Measurements from ENCODE around the gene FBXL7.

Gene FBXL7

DNA sequence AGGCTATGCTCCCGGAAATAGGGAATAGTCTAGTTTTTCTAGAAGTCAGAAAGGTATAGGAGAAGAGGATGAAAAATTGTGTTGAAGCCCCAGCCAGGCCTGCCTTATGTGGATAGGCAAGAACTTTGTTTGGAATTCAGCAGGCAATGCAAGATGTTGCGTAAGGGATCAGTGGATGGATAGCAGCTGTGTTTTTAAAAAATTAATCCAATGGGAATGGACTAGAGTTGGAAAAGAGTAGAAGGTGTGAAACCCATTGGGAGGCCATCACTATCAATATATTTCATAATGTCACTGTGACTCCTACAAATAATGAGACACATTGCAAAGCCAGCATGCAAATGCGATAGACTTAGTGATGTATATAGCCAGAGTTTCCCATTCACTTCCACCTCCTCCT lies 397.7 kb downstream of the FBXL7 start:
- TF ChIP-seq ARNTL (CRISPR knock-in tag; IDR thresholded peaks at IDR 0.05; ENCODE audit: borderline replicate concordance, low read depth) (no peak), TCF4 (CRISPR knock-in tag; IDR thresholded peaks at IDR 0.05; ENCODE audit: borderline replicate concordance) (no peak), ZFP30 (CRISPR knock-in tag; IDR thresholded peaks at IDR 0.05) (no peak), ZNF70 (CRISPR knock-in tag; IDR thresholded peaks at IDR 0.05) (no peak)
- TF ChIP-seq, protein P1, sequence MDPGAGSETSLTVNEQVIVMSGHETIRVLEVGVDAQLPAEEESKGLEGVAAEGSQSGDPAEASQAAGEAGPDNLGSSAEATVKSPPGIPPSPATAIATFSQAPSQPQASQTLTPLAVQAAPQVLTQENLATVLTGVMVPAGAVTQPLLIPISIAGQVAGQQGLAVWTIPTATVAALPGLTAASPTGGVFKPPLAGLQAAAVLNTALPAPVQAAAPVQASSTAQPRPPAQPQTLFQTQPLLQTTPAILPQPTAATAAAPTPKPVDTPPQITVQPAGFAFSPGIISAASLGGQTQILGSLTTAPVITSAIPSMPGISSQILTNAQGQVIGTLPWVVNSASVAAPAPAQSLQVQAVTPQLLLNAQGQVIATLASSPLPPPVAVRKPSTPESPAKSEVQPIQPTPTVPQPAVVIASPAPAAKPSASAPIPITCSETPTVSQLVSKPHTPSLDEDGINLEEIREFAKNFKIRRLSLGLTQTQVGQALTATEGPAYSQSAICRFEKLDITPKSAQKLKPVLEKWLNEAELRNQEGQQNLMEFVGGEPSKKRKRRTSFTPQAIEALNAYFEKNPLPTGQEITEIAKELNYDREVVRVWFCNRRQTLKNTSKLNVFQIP (CRISPR knock-in tag; IDR thresholded peaks at IDR 0.05; ENCODE audit: borderline replicate concordance, low read depth) = no peak
- no peak for ATAC-seq

DNA sequence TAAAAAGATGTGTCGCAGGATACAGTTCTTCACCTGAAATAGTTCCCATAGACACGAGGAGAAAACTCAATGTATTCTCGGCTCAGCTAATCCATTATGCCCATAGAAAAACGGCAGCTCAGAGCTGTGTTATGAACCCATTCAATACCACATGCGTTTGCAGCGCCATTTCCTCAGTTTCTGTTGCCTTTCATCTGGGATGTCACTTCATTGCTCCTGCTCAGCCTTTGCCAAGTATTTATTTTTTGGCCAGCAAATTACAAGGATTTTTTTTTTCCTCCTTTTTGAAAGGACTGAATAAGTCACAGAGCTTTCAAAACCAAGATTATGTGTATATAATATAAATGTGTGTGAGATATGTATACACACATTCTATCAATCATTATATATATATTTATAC lies 398.7 kb downstream of the FBXL7 start:
- TF ChIP-seq PATZ1 (CRISPR knock-in tag; IDR thresholded peaks at IDR 0.05; ENCODE audit: borderline replicate concordance) (no peak), PPARA (CRISPR knock-in tag; IDR thresholded peaks at IDR 0.05; ENCODE audit: borderline replicate concordance) (no peak), OSR1 (CRISPR knock-in tag; IDR thresholded peaks at IDR 0.05) (no peak), SNAI2 (CRISPR knock-in tag; IDR thresholded peaks at IDR 0.05) (no peak), TOX (CRISPR knock-in tag; IDR thresholded peaks at IDR 0.05; ENCODE audit: borderline replicate concordance) (no peak), RARB (CRISPR knock-in tag; IDR thresholded peaks at IDR 0.05) (no peak), ZNF8 (CRISPR knock-in tag; IDR thresholded peaks at IDR 0.05) (no peak), ARNTL (CRISPR knock-in tag; IDR thresholded peaks at IDR 0.05; ENCODE audit: borderline replicate concordance, low read depth) (no peak), ZNF70 (CRISPR knock-in tag; IDR thresholded peaks at IDR 0.05) (no peak)
- TF ChIP-seq, protein P2, sequence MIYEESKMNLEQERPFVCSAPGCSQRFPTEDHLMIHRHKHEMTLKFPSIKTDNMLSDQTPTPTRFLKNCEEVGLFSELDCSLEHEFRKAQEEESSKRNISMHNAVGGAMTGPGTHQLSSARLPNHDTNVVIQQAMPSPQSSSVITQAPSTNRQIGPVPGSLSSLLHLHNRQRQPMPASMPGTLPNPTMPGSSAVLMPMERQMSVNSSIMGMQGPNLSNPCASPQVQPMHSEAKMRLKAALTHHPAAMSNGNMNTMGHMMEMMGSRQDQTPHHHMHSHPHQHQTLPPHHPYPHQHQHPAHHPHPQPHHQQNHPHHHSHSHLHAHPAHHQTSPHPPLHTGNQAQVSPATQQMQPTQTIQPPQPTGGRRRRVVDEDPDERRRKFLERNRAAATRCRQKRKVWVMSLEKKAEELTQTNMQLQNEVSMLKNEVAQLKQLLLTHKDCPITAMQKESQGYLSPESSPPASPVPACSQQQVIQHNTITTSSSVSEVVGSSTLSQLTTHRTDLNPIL (CRISPR knock-in tag; IDR thresholded peaks at IDR 0.05; ENCODE audit: low read depth) = no peak
- TF ChIP-seq, protein P1 (CRISPR knock-in tag; IDR thresholded peaks at IDR 0.05; ENCODE audit: borderline replicate concordance, low read depth) = no peak
- no peak for ATAC-seq

DNA sequence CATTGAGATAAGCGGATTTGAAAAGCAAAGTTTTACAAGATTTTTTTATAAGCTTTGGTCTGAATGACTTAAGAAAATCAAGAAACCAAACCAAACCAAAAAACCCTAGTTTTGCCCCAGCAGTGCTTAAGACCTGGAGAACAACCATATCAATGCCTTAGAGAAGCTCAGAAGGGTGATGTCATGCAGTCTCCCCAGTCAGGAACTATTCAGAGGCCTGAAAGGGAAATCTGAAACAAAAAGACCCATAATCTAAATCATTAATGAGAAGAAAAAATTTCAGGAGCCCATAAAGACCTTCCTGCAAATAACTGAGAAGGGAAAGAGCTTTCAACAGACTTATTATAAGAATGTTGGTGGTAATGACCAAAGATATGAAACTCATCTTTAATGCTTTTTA lies 399.5 kb downstream of the FBXL7 start:
- ATAC-seq = no peak
- TF ChIP-seq ZFP30 (CRISPR knock-in tag; IDR thresholded peaks at IDR 0.05) (no peak), TCF4 (CRISPR knock-in tag; IDR thresholded peaks at IDR 0.05; ENCODE audit: borderline replicate concordance) (no peak), TSHZ2 (CRISPR knock-in tag; IDR thresholded peaks at IDR 0.05) (no peak), PATZ1 (CRISPR knock-in tag; IDR thresholded peaks at IDR 0.05; ENCODE audit: borderline replicate concordance) (no peak), ZNF565 (CRISPR knock-in tag; conservative IDR thresholded peaks at IDR 0.05; ENCODE audit: low read depth) (no peak)

- ATAC-seq = no peak
- TF ChIP-seq ZC3H10 (CRISPR knock-in tag; IDR thresholded peaks at IDR 0.05) = no peak
- TF ChIP-seq ESRRG (CRISPR knock-in tag; IDR thresholded peaks at IDR 0.05) = no peak
- TF ChIP-seq ZFP3 (CRISPR knock-in tag; IDR thresholded peaks at IDR 0.05) = no peak
- TF ChIP-seq TCF4 (CRISPR knock-in tag; IDR thresholded peaks at IDR 0.05; ENCODE audit: borderline replicate concordance) = no peak
- TF ChIP-seq BACH2 (CRISPR knock-in tag; IDR thresholded peaks at IDR 0.05; ENCODE audit: borderline replicate concordance) = no peak
- TF ChIP-seq TOX (CRISPR knock-in tag; IDR thresholded peaks at IDR 0.05; ENCODE audit: borderline replicate concordance) = no peak
- no peak for TF ChIP-seq ZNF70 (CRISPR knock-in tag; IDR thresholded peaks at IDR 0.05)
Observed at GRCh38 chr5:15901151-15901550, 401.2 kb downstream of the FBXL7 start.
